VCaP (cell line): Measurements from ENCODE around the gene GPBAR1.

Source experiments
- H3K27ac ChIP-seq: fragments of 450-650 bp; 2 replicates; pipeline ENCODE4 v1.5.1; 2017
- TF ChIP-seq, protein P1 (sequence below): fragments of 450-650 bp; conservative IDR thresholded peaks from 2 replicates; pipeline ENCODE4 v1.5.1; 2017; ENCODE audit warnings: mild to moderate bottlenecking, moderate library complexity

GPBAR1 gene

DNA sequence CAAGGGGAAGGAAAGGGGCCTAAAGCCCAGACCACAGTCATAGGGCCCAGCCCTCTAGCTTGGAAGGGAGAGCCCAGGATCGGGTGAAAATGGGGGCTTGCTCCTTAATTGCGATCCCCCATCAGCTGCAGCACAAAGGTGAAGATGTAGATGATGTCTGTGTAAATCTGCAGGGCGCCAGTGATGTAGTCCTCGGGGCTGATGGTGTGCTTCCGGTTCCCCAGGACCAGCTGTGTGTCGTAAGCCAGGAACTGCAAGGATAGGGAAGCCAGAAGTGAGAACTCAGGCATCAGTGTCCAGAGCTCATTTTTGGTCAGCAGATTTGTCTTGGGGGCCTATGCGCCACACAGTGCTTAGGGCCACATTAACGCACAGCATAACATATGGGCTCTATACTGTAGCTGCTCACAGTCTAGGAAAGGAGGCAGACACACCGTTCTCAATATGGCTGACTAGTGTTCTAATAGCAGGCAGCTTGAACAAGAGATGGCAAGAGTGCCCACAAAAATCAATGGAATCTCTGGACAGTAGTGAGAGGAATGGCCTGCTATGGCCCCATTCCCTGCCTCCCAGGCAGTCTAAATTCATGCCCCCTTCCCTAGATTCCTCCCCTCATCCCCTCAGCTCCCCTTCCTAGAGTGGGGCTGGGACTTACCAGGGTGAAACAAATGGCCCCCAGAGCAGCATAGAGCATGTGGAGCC lies 14.7 kb downstream of the GPBAR1 start:
- H3K27ac ChIP-seq = no peak overlapping the region
- TF ChIP-seq, protein P1, sequence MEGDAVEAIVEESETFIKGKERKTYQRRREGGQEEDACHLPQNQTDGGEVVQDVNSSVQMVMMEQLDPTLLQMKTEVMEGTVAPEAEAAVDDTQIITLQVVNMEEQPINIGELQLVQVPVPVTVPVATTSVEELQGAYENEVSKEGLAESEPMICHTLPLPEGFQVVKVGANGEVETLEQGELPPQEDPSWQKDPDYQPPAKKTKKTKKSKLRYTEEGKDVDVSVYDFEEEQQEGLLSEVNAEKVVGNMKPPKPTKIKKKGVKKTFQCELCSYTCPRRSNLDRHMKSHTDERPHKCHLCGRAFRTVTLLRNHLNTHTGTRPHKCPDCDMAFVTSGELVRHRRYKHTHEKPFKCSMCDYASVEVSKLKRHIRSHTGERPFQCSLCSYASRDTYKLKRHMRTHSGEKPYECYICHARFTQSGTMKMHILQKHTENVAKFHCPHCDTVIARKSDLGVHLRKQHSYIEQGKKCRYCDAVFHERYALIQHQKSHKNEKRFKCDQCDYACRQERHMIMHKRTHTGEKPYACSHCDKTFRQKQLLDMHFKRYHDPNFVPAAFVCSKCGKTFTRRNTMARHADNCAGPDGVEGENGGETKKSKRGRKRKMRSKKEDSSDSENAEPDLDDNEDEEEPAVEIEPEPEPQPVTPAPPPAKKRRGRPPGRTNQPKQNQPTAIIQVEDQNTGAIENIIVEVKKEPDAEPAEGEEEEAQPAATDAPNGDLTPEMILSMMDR = no peak

- no peak overlapping the region for H3K27ac ChIP-seq
- TF ChIP-seq, protein P1 = peak; percentile 41
Observed at GRCh38 chr2:218276986-218277755, 16.4 kb downstream of the GPBAR1 start.

DNA sequence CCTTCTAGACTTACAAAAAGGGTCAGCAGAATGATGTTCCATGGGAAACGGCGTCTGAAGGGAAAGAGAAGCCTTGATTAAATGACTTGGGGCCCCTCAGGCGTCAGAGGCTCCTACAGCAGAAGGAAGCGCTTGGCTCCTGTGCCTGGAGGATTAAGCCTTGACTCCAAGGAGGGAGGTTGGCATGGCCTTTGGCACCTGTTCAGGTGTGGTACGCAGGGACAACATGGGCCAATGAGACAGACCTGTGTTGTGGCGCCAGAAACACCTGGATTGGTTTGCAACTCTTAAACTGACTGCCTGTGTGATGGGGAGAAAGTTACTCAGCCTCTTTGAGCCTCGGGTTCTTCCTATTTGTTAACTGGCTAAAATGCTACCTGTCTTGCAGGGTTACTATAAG lies 17.1 kb downstream of the GPBAR1 start:
- H3K27ac ChIP-seq = no peak overlapping the region
- TF ChIP-seq, protein P1 = no peak

DNA sequence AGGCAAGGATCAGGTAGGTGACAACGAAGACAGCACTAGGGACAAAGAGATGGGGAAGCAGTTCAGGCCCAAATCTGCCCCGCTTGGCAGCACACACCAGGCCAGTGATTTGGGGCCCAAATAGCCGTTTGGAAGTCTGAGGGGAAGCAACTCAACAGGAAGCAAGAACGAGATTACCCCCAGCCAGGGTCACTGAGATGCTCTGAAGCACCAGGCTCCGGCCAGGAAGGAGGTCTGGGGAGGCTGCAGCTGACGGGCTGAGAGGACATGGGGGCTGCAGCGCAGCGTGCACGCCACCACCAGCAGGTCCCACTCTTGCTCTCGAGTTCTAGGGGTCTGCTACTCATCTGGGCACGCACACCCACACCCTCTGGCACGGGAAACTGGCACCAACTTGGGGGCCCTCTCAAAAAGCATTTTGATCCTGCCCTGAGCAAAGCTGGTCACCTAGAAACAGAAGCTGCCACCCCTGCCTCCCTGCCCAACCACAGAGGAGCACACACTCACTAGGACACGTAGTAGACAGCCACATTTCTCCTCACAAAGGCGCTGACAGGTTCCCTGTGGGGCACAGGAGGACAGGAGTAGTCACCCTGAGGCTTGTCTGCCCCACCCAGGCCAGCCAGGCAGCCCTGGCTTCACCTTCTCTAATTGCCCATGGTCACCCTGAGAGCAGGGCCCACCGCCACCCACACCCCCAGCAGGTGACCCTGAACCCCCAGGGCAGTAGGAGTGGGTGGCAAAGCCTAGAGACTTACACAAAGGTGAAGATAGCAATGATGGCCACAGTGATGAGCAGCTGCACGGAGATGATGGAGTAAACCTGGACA lies 17.9 kb downstream of the GPBAR1 start:
- no peak overlapping the region for H3K27ac ChIP-seq

DNA sequence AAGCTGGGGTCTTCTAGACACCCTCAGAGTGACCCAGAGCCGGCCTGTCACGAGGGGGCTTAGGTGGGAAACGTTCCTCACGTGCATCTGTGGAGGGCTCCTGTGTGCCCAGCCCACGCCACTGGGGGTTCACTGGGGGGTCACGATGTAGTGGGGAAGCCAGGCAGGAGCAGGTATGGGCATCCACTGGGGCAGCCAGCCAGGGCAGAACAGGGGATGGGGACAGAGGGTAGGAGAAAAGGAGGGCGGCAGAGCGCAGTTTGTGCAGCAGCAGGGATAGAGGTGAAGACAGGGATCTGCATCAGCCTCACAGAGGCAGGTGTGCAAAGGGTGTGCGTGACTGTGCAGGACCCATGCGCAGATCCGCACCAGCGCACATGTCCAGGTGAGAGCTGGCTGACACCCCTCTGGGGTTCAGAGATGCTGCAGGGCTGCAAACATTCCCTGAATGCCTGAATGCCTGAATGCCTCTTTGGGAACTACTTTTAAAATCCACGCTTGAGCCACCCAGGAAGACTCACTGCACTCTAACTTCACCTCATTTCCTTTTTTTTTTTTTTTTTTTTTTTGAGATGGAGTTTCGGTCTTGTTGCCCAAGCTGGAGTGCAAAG lies 19.6 kb downstream of the GPBAR1 start:
- H3K27ac ChIP-seq = no peak overlapping the region
- TF ChIP-seq, protein P1 = no peak

More for the DNA sequence above, 17.9 kb downstream of the GPBAR1 start:
- TF ChIP-seq, protein P1 = no peak

- H3K27ac ChIP-seq = peak overlapping the region; percentile 65
- TF ChIP-seq, protein P1 = no peak
Observed at GRCh38 chr2:218281449-218281848, 20.6 kb downstream of the GPBAR1 start.
